Esophagus muscularis mucosa (tissue), 2 donors: Measurements from ENCODE around the gene CDKN2A.

ENCODE experiments used
- POLR2A ChIP-seq: fragments of 450-650 bp; IDR thresholded peaks from one replicate; pipeline ENCODE4 v1.6.1; 2017; ENCODE audit warnings: antibody characterized with exemption, moderate library complexity, mild to moderate bottlenecking, low read depth
- POLR2AphosphoS5 ChIP-seq, 2 donors: sonication (generic); formaldehyde crosslinking; IDR thresholded peaks; one replicate each; pipeline ENCODE4 v1.6.1; 2017; ENCODE audit warnings: antibody characterized with exemption in 2 of 2

- no peak for TF ChIP-seq POLR2AphosphoS5 (IDR thresholded peaks at IDR 0.05)
- no peak for TF ChIP-seq POLR2A
These were observed 52.7 kb downstream of the CDKN2A start for GRCh38 chr9:21941337-21941995.
